ENCODE data around the gene TLCD2. TPM values are rescaled to one million over a fixed set of nuclear protein-coding genes. Genes with fewer than 3 reads are reported as not detected.
A peak's percentile ranks its signal among the peaks of the same experiment; 100 is the strongest.
"Not testable (repeated sequence)": the region's sequence is repeated elsewhere in the genome, so short reads cannot be mapped to it uniquely, and the experiment has no call there.

The TLCD2 gene
- total RNA-seq, 1 donor from 2014 or later = 0.09 TPM

- no peak for DNase-seq (ENCODE audit: low spot score)
- H3K9me3 Mint-ChIP-seq = no peaks in the 10 kb centered on the region
- peaks cover 42% of the 10 kb centered on the region for H3K27me3 Mint-ChIP-seq (ENCODE audit: low read depth)
- H3K36me3 Mint-ChIP-seq (ENCODE audit: low read depth) = peaks cover 20% of the 10 kb centered on the region
- H3K4me3 Mint-ChIP-seq (ENCODE audit: low read depth) = peak overlapping the region; percentile 30
- intact Hi-C loops (cut with micrococcal nuclease) = no loop called here
- peaks cover 18% of the 10 kb centered on the region for H3K4me1 Mint-ChIP-seq (ENCODE audit: low read depth)
- H3K27ac Mint-ChIP-seq = no peak overlapping the region
Measured at GRCh38 chr17:1710807-1711553, 803 bp upstream of the TLCD2 start.

- H3K27me3 Mint-ChIP-seq (ENCODE audit: low read depth) = peaks cover 51% of the 10 kb centered on the region
- intact Hi-C loops (cut with micrococcal nuclease) = no loop called here
- H3K4me3 Mint-ChIP-seq (ENCODE audit: low read depth) = peak overlapping the region; percentile 60
- DNase-seq (ENCODE audit: low spot score) = no peak
- peaks cover 20% of the 10 kb centered on the region for H3K36me3 Mint-ChIP-seq (ENCODE audit: low read depth)
- H3K4me1 Mint-ChIP-seq (ENCODE audit: low read depth) = peaks cover 15% of the 10 kb centered on the region
- H3K27ac Mint-ChIP-seq = no peak overlapping the region
- no peaks in the 10 kb centered on the region for H3K9me3 Mint-ChIP-seq
Measured at GRCh38 chr17:1709403-1709951, 700 bp downstream of the TLCD2 start.

GRCh38 chr17:1708791-1709346 lies 1.3 kb downstream of the TLCD2 start:
- Mint-ChIP-seq H3K36me3 (ENCODE audit: low read depth) (peaks cover 20% of the 10 kb centered on the region), H3K4me1 (ENCODE audit: low read depth) (peaks cover 12% of the 10 kb centered on the region), H3K4me3 (ENCODE audit: low read depth) (peak overlapping the region; percentile 60), H3K27me3 (ENCODE audit: low read depth) (peaks cover 50% of the 10 kb centered on the region)
- H3K9me3 Mint-ChIP-seq; H3K27ac Mint-ChIP-seq; DNase-seq (ENCODE audit: low spot score); intact Hi-C loops (cut with micrococcal nuclease): not testable (repeated sequence)

- no peak for DNase-seq (ENCODE audit: low spot score)
- peaks cover 12% of the 10 kb centered on the region for H3K4me1 Mint-ChIP-seq (ENCODE audit: low read depth)
- no peak overlapping the region for H3K27ac Mint-ChIP-seq
- H3K27me3 Mint-ChIP-seq (ENCODE audit: low read depth) = peaks cover 46% of the 10 kb centered on the region
- H3K9me3 Mint-ChIP-seq = no peaks in the 10 kb centered on the region
- intact Hi-C loops (cut with micrococcal nuclease) = no loop called here
- peaks cover 6% of the 10 kb centered on the region for H3K36me3 Mint-ChIP-seq (ENCODE audit: low read depth)
- H3K4me3 Mint-ChIP-seq (ENCODE audit: low read depth) = no peak overlapping the region
Measured at GRCh38 chr17:1707107-1707506, 3.1 kb downstream of the TLCD2 start.

GRCh38 chr17:1705004-1705403 lies 5.2 kb downstream of the TLCD2 start:
- no peak overlapping the region for H3K4me3 Mint-ChIP-seq (ENCODE audit: low read depth)
- no peak for DNase-seq (ENCODE audit: low spot score)
- intact Hi-C loops (cut with micrococcal nuclease) = no loop called here
- no peaks in the 10 kb centered on the region for H3K36me3 Mint-ChIP-seq (ENCODE audit: low read depth)
- H3K27ac Mint-ChIP-seq = no peak overlapping the region
- no peaks in the 10 kb centered on the region for H3K9me3 Mint-ChIP-seq
- peaks cover 6% of the 10 kb centered on the region for H3K4me1 Mint-ChIP-seq (ENCODE audit: low read depth)
- peaks cover 32% of the 10 kb centered on the region for H3K27me3 Mint-ChIP-seq (ENCODE audit: low read depth)

GRCh38 chr17:1703063-1703462 lies 7.1 kb downstream of the TLCD2 start:
- no peak for DNase-seq (ENCODE audit: low spot score)
- no peaks in the 10 kb centered on the region for H3K9me3 Mint-ChIP-seq
- intact Hi-C loops (cut with micrococcal nuclease) = no loop called here
- H3K4me1 Mint-ChIP-seq (ENCODE audit: low read depth) = peaks cover 4% of the 10 kb centered on the region
- H3K27ac Mint-ChIP-seq = no peak overlapping the region
- H3K27me3 Mint-ChIP-seq (ENCODE audit: low read depth) = peaks cover 27% of the 10 kb centered on the region
- H3K36me3 Mint-ChIP-seq (ENCODE audit: low read depth) = no peaks in the 10 kb centered on the region
- H3K4me3 Mint-ChIP-seq (ENCODE audit: low read depth) = no peak overlapping the region

GRCh38 chr17:1699891-1700290 lies 10.3 kb downstream of the TLCD2 start:
- DNase-seq (ENCODE audit: low spot score); H3K36me3 Mint-ChIP-seq (ENCODE audit: low read depth); intact Hi-C loops (cut with micrococcal nuclease); H3K27ac Mint-ChIP-seq; H3K4me1 Mint-ChIP-seq (ENCODE audit: low read depth); H3K4me3 Mint-ChIP-seq (ENCODE audit: low read depth); H3K27me3 Mint-ChIP-seq (ENCODE audit: low read depth); H3K9me3 Mint-ChIP-seq: not testable (repeated sequence)

GRCh38 chr17:1697681-1698080 lies 12.5 kb downstream of the TLCD2 start:
- Mint-ChIP-seq H3K9me3 (no peaks in the 10 kb centered on the region), H3K27me3 (ENCODE audit: low read depth) (peaks cover 2% of the 10 kb centered on the region), H3K4me1 (ENCODE audit: low read depth) (no peaks in the 10 kb centered on the region), H3K36me3 (ENCODE audit: low read depth) (no peaks in the 10 kb centered on the region), H3K27ac (no peak overlapping the region), H3K4me3 (ENCODE audit: low read depth) (no peak overlapping the region)
- intact Hi-C loops (cut with micrococcal nuclease) = no loop called here
- DNase-seq (ENCODE audit: low spot score) = no peak

- Mint-ChIP-seq H3K27ac (no peak overlapping the region), H3K4me3 (ENCODE audit: low read depth) (no peak overlapping the region), H3K9me3 (no peaks in the 10 kb centered on the region), H3K36me3 (ENCODE audit: low read depth) (no peaks in the 10 kb centered on the region), H3K27me3 (ENCODE audit: low read depth) (peaks cover 5% of the 10 kb centered on the region), H3K4me1 (ENCODE audit: low read depth) (no peaks in the 10 kb centered on the region)
- no peak for DNase-seq (ENCODE audit: low spot score)
- intact Hi-C loops (cut with micrococcal nuclease) = no loop called here
Measured at GRCh38 chr17:1695365-1695764, 14.8 kb downstream of the TLCD2 start.

GRCh38 chr17:1693339-1693738 lies 16.8 kb downstream of the TLCD2 start:
- no peak overlapping the region for H3K4me3 Mint-ChIP-seq (ENCODE audit: low read depth)
- no peak overlapping the region for H3K27ac Mint-ChIP-seq
- no peaks in the 10 kb centered on the region for H3K4me1 Mint-ChIP-seq (ENCODE audit: low read depth)
- peaks cover 5% of the 10 kb centered on the region for H3K27me3 Mint-ChIP-seq (ENCODE audit: low read depth)
- intact Hi-C loops (cut with micrococcal nuclease) = no loop called here
- no peak for DNase-seq (ENCODE audit: low spot score)
- H3K9me3 Mint-ChIP-seq = no peaks in the 10 kb centered on the region
- no peaks in the 10 kb centered on the region for H3K36me3 Mint-ChIP-seq (ENCODE audit: low read depth)

GRCh38 chr17:1690544-1691221 lies 19.5 kb downstream of the TLCD2 start:
- no peaks in the 10 kb centered on the region for H3K36me3 Mint-ChIP-seq (ENCODE audit: low read depth)
- intact Hi-C loops (cut with micrococcal nuclease) = no loop called here
- H3K27ac Mint-ChIP-seq = no peak overlapping the region
- no peak for DNase-seq (ENCODE audit: low spot score)
- peaks cover 5% of the 10 kb centered on the region for H3K27me3 Mint-ChIP-seq (ENCODE audit: low read depth)
- no peak overlapping the region for H3K4me3 Mint-ChIP-seq (ENCODE audit: low read depth)
- H3K9me3 Mint-ChIP-seq = no peaks in the 10 kb centered on the region
- no peaks in the 10 kb centered on the region for H3K4me1 Mint-ChIP-seq (ENCODE audit: low read depth)

GRCh38 chr17:1688405-1688804 lies 21.8 kb downstream of the TLCD2 start:
- DNase-seq (ENCODE audit: low spot score); H3K9me3 Mint-ChIP-seq; H3K27me3 Mint-ChIP-seq (ENCODE audit: low read depth); H3K27ac Mint-ChIP-seq; intact Hi-C loops (cut with micrococcal nuclease); H3K4me3 Mint-ChIP-seq (ENCODE audit: low read depth): not testable (repeated sequence)
- Mint-ChIP-seq H3K36me3 (ENCODE audit: low read depth) (peaks cover 14% of the 10 kb centered on the region), H3K4me1 (ENCODE audit: low read depth) (peaks cover 11% of the 10 kb centered on the region)

GRCh38 chr17:1686086-1686485 lies 24.1 kb downstream of the TLCD2 start:
- intact Hi-C loops (cut with micrococcal nuclease) = no loop called here

More at GRCh38 chr17:1686086-1686485, 24.1 kb downstream of the TLCD2 start:
- H3K36me3 Mint-ChIP-seq (ENCODE audit: low read depth) = peaks cover 37% of the 10 kb centered on the region
- H3K9me3 Mint-ChIP-seq = no peaks in the 10 kb centered on the region
- no peak overlapping the region for H3K27ac Mint-ChIP-seq
- peaks cover 23% of the 10 kb centered on the region for H3K4me1 Mint-ChIP-seq (ENCODE audit: low read depth)
- no peak for DNase-seq (ENCODE audit: low spot score)
- H3K27me3 Mint-ChIP-seq (ENCODE audit: low read depth) = no peaks in the 10 kb centered on the region
- no peak overlapping the region for H3K4me3 Mint-ChIP-seq (ENCODE audit: low read depth)

Measured in activated T-helper 2 cell treated with anti-CD3 and anti-CD28 coated beads, Interferon-gamma antibody, Interleukin-2, Interleukin-4, amounts not matched to agents 10 μg/mL and 5 μg/mL and 100 μg/mL, durations not matched to agents 14 hours and 24 hours and 36 hours (primary cell).